WERI-Rb-1 (cell line): ENCODE data around the gene SRRD.
A peak's percentile ranks its signal among the peaks of the same experiment; 100 is the strongest.

ENCODE experiments used
- DNase-seq: peaks from one replicate; pipeline ENCODE4 v3.0.0-alpha.2; 2020
- H3K27ac ChIP-seq: fragments of 250-450 bp; sonication (Bioruptor Pico); 2 replicates; pipeline ENCODE4 v1.5.1; 2020; ENCODE audit warnings: mild to moderate bottlenecking, moderate library complexity
- H3K27me3 ChIP-seq: fragments of 250-450 bp; sonication (Bioruptor Pico); 2 replicates; pipeline ENCODE4 v1.5.1; 2021; ENCODE audit warnings: mild to moderate bottlenecking, low read depth, moderate library complexity; ENCODE audit not compliant: insufficient read depth, severe bottlenecking
- H3K36me3 ChIP-seq: fragments of 250-450 bp; sonication (Bioruptor Pico); 2 replicates; pipeline ENCODE4 v1.5.1; 2020; ENCODE audit warnings: mild to moderate bottlenecking, moderate library complexity
- H3K4me3 ChIP-seq: 2 replicates; pipeline ENCODE4 v1.5.1; 2011; ENCODE audit warnings: low read depth, mild to moderate bottlenecking, control low read depth, low read length
- H3K9me3 ChIP-seq: fragments of 250-450 bp; sonication (Bioruptor Pico); 2 replicates; pipeline ENCODE4 v1.5.1; 2021; ENCODE audit warnings: mild to moderate bottlenecking, moderate library complexity; ENCODE audit not compliant: severe bottlenecking
- TF ChIP-seq, protein P1 (sequence below): IDR thresholded peaks from 2 replicates; pipeline ENCODE4 v1.5.1; 2011; ENCODE audit warnings: low read depth, mild to moderate bottlenecking, control low read depth, inconsistent platforms, low read length

Gene SRRD

DNA sequence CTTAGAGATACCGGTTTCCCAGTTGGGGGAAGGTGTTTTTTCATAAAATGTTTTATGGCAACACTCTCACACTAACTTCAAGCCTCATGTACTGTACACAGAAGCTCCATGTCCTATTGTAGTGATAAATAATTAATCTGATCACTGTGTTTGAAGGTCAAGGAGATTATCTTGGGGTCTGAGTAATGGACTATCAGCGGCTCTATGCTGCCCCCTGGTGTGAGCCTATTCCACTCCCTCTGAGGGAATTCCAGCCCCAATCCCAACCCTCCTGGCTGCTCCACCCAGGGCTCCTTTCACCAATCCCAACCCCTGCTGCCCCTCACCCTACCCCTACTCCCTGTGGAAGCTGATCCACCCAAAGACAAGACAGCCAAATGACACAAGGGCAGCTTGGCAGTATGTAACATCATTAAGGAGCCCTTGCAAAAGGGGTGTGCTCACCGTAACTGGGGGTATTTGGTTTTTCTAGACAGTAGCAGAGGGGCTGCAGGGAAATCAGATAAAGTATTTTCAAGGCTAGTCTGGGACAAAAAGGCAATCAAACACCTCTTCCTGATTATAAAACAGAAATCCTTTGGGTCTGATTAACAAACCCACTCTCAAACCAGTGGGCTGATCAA, 22.4 kb upstream of the SRRD start:
- H3K36me3 ChIP-seq = peaks cover 52% of the 10 kb centered on the region
- no peaks in the 10 kb centered on the region for H3K27me3 ChIP-seq
- TF ChIP-seq, protein P1, sequence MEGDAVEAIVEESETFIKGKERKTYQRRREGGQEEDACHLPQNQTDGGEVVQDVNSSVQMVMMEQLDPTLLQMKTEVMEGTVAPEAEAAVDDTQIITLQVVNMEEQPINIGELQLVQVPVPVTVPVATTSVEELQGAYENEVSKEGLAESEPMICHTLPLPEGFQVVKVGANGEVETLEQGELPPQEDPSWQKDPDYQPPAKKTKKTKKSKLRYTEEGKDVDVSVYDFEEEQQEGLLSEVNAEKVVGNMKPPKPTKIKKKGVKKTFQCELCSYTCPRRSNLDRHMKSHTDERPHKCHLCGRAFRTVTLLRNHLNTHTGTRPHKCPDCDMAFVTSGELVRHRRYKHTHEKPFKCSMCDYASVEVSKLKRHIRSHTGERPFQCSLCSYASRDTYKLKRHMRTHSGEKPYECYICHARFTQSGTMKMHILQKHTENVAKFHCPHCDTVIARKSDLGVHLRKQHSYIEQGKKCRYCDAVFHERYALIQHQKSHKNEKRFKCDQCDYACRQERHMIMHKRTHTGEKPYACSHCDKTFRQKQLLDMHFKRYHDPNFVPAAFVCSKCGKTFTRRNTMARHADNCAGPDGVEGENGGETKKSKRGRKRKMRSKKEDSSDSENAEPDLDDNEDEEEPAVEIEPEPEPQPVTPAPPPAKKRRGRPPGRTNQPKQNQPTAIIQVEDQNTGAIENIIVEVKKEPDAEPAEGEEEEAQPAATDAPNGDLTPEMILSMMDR = peak; percentile 86
- peak; percentile 92 for DNase-seq
- H3K27ac ChIP-seq = peak overlapping the region; percentile 26
- no peak overlapping the region for H3K4me3 ChIP-seq
- no peaks in the 10 kb centered on the region for H3K9me3 ChIP-seq

DNA sequence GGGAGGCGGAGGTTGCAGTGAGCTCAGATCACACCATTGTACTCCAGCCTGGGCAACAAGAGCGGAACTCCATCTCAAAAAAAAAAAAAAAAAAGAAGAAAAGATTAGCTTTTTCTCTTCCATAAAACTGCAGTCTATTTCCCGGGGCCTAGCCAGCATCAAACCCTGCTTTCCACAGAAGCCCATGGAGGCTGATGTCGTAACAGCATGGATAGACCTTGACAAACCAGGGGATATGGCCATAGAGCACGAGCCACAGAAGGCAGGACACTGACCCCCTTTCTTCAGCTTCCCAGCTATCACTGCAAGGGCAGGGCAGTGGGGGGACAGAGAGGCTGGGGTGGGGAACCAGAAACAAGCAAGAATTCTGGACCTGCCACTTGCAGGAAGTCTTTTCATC, 21.6 kb upstream of the SRRD start:
- H3K27ac ChIP-seq = peak overlapping the region; percentile 45
- H3K9me3 ChIP-seq = no peaks in the 10 kb centered on the region
- peaks cover 54% of the 10 kb centered on the region for H3K36me3 ChIP-seq
- H3K4me3 ChIP-seq = no peak overlapping the region
- no peak for DNase-seq
- no peaks in the 10 kb centered on the region for H3K27me3 ChIP-seq
- TF ChIP-seq, protein P1 = no peak

DNA sequence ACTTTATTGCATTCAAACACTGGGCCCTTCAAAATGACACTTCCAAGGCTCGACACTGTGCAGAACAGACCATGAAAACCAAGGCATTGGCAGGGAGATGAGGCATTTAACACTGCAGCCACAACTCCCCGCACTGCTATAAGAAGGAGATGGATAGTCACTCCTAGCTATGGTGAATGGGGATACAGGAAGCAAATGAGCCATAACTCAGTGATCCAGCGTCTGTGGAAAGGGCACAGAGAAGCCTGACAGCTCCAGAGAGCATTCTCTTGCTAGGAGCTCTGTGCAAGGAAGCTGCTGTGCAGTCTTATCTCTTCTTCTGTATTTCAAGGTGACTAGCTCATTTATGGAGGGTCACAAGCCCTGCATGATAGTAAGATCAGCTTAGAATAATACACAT, 21.0 kb upstream of the SRRD start:
- Histone ChIP-seq H3K36me3 (peaks cover 54% of the 10 kb centered on the region), H3K9me3 (no peaks in the 10 kb centered on the region), H3K27ac (peak overlapping the region; percentile 45)

DNA sequence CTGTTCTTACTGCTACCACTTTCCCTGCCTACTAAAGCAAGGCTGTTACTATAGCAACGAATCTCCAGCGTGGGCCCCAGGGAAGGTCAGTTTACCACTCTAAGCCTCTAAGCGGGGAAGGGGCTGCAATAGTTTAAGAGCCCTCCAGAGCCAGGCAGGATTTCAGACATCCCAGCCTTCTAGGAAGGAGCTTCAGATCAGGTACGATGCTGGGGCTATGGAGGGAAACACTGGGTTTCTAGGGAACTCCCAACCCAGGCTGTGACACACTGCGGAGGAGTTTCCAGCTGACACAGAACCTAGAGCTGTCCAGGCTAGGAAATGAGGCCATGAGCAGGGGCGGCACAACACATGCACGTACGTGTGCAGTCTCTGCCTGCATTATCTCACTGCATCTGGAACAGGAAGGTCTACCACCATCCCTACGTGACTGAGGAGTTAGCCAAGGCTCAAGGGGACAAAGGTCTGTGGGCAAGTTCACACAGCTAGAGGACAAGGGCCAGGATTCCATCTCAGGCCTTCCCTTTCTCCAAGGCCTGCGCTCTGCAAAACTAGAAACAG, 20.5 kb upstream of the SRRD start:
- no peaks in the 10 kb centered on the region for H3K27me3 ChIP-seq
- no peak overlapping the region for H3K4me3 ChIP-seq
- TF ChIP-seq, protein P1 = no peak
- no peaks in the 10 kb centered on the region for H3K9me3 ChIP-seq
- H3K27ac ChIP-seq = peak overlapping the region; percentile 45
- DNase-seq = no peak
- H3K36me3 ChIP-seq = peaks cover 52% of the 10 kb centered on the region

More for the DNA sequence above, 21.0 kb upstream of the SRRD start:
- Histone ChIP-seq H3K4me3 (no peak overlapping the region), H3K27me3 (no peaks in the 10 kb centered on the region)
- TF ChIP-seq, protein P1 = no peak
- no peak for DNase-seq

DNA sequence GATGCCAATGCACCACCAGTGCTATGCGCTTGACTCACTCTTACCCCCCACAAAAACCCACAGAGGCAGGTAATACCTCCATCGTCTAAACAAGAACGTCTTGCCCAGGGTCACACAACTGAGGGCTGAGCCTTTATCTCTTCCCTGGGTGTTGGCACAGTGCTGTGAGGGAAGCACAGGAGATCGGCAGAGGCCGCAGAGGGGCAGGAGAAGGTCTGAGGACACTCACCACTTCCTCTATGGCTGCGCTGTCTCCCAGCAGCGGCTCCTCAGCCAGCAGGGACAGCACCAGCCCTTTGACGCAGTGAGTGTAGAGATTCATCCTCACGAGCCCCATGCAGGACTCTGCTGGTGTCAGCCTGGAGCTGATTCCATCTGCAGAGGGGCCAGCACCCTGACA, 20.0 kb upstream of the SRRD start:
- no peaks in the 10 kb centered on the region for H3K27me3 ChIP-seq
- DNase-seq = no peak
- peak overlapping the region; percentile 45 for H3K27ac ChIP-seq
- H3K36me3 ChIP-seq = peaks cover 55% of the 10 kb centered on the region
- no peak overlapping the region for H3K4me3 ChIP-seq
- TF ChIP-seq, protein P1 = no peak
- no peaks in the 10 kb centered on the region for H3K9me3 ChIP-seq

DNA sequence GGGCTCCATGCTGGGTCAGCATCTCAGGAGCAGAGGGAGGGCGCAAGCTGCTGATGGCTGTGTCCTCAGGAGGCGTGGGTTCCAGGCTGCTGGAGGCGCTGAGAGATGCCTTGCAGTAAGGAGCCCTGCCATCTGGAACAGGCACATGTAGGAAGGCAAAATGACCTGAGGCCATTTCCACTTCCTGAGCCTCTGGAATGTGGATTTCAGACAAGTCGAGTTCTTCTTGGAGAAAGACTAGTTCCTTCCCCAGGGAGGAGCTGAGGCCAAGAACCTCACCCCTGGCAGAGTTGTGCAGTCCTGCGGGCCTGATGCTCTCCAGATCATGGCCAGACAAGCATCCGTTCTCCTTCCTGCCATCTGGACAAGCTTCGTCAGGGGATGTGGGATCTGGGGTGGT, 19.4 kb upstream of the SRRD start:
- Histone ChIP-seq H3K27me3 (no peaks in the 10 kb centered on the region), H3K9me3 (no peaks in the 10 kb centered on the region), H3K27ac (no peak overlapping the region), H3K36me3 (peaks cover 58% of the 10 kb centered on the region), H3K4me3 (no peak overlapping the region)
- TF ChIP-seq, protein P1 = no peak
- DNase-seq = no peak
